ENCODE results near the gene PRAMEF15.
A peak's percentile ranks its signal among the peaks of the same experiment; 100 is the strongest.
"Not testable (repeated sequence)": the region's sequence is repeated elsewhere in the genome, so short reads cannot be mapped to it uniquely, and the experiment has no call there.

The PRAMEF15 gene

DNA sequence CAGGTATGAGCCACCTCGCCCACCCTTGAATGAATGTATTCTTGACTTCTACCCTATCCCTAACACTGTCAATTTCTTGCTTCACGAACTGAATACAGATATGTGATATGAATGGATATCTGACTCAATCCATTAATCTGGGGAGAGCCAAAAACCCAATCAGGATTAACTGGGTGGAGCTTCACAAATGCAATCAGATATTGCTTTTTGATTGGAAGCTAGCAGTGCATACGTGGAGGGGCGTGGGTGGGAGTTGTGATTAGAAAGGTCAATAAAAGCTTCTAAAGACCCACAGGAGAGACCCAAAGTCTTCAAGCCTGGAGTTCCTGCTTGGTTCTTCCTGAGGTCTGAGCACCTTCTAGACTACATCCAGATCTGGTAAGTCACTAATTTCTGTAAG lies at the start of gene PRAMEF15:
Gene PRAMEF15 (plus strand): TSS at position 301 of the 400 bp plus-strand sequence. CDS start 2,827 bp downstream, outside the sequence.
- not testable (repeated sequence) for FAIRE-seq; DNase-seq (ENCODE audit: insufficient read length, low spot score)

DNA sequence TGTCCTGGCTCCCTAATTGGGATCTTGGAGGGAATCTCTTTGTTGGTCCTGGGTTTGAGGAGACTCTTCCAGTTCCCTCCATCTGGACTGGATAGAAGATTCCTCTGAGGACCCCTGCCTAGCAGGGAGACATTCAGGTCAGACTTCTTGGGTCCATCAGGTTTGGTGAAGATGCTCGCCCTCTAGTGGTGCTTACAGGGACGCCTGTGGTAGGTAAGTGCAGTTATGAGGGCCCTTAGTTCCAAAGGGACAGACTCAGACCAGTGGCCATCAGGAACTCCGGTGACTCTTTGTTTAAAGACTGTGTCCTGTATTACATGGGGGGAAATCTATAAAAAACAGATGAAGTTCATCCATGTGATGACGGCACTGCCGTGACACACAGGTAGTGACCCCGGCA lies 38.4 kb upstream of the PRAMEF15 start:
- not testable (repeated sequence) for FAIRE-seq; DNase-seq (ENCODE audit: insufficient read length, low spot score)

DNA sequence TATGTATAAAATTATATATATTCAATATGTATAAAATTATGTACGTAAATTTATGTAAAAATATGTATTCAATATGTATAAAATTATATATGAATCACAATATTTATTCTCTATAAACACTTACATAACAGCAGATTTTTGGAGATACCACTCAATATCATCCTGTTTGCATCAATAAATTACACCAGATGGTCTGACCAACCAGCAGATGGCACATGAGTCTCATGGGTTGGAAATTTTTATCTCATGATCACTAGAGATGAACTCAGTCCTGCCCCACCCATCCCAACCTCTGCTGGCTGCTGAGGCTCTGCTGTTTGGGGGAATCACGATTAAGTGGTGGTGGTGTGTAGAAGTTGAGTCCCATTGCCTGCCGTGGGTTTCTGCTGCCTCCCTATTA lies 35.8 kb upstream of the PRAMEF15 start:
- not testable (repeated sequence) for FAIRE-seq; DNase-seq (ENCODE audit: insufficient read length, low spot score)

- FAIRE-seq; DNase-seq (ENCODE audit: insufficient read length, low spot score): not testable (repeated sequence)
These were observed 30.3 kb upstream of the PRAMEF15 start, which contains the start of gene PRAMEF8 for GRCh38 chr1:13285037-13285436. PRAMEF8 (minus strand) TSS chr1:13285137; CDS start chr1:13284091, 1,046 bp downstream.

DNA sequence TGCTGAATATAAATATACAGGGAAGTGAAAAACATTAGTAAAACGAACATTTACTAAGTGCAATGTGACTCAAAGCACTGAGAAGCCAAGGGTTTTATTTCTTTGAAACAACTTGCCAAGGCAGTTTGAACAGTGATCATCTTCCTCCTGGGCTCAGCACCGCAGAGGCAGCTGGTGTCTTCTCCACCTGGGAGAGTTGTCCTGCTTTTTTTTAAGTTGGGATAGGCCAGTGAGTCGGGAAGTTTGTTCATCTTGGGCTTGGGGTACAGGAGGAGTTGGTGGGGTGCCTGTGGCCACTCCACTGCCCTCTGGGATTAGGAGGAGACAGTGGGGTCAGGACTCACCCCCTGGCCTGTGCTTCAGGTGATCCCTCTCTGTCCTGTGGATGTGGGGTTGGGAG lies 26.4 kb upstream of the PRAMEF15 start:
- DNase-seq (ENCODE audit: insufficient read length, low spot score); FAIRE-seq: not testable (repeated sequence)

DNA sequence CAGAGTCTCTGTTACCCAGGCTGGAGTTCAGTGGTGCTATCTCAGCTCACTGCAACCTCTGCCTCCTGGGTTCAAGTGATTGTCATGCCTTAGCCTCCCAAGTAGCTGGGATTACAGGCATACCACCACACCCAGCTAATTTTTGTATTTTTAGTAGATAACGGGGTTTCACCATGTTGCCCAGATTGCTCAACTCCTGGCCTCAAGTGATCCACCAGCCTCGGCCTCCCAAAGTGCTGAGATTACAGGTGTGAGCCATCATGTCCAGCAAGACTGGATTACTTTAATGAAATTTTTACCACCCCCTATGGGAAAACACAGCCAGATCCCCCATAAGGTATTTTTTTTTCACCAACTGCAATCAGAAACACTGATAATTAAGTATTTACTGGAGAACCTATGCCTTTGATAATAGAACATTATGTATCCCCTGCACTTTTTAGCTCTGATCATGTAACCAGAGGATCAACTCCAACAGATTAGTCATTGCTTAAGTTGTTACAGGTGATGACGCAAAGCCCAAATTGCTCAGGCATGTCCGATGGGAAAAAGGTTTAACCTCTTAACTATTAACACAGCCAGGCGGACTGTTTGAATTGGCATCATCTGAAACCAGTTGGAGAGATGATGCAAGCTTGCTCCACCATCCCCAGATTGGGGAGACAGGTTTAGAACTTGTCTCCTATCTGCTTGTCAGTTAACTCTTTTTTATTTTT lies 18.0 kb upstream of the PRAMEF15 start:
- not testable (repeated sequence) for FAIRE-seq; DNase-seq (ENCODE audit: insufficient read length, low spot score)

DNA sequence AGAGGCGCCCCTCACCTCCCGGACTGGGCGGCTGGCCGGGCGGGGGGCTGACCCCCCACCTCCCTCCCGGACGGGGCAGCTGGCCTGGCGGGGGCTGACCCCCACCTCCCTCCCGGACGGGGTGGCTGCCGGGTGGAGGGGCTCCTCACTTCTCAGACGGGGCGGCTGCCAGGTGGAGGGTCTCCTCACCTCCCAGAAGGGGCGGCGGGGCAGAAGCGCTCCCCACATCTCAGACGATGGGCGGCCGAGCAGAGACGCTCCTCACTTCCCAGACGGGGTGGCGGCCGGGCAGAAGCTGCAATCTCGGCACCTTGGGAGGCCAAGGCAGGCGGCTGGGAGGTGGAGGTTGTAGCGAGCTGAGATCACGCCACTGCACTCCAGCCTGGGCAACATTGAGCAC lies 16.7 kb upstream of the PRAMEF15 start:
- DNase-seq (ENCODE audit: insufficient read length, low spot score); FAIRE-seq: not testable (repeated sequence)

GRCh38 chr1:13302197-13302596 lies 13.2 kb upstream of the PRAMEF15 start:
- FAIRE-seq = not testable (repeated sequence)

GRCh38 chr1:13303239-13303638 lies 12.1 kb upstream of the PRAMEF15 start, which contains the start of gene PRAMEF33:
PRAMEF33 (plus strand) TSS chr1:13303539; CDS start chr1:13305955, 2,416 bp downstream.
- DNase-seq (ENCODE audit: insufficient read length, low spot score) = not testable (repeated sequence)

More at GRCh38 chr1:13302197-13302596, 13.2 kb upstream of the PRAMEF15 start:
- not testable (repeated sequence) for DNase-seq (ENCODE audit: insufficient read length, low spot score)

GRCh38 chr1:13342496-13342895 lies 27.1 kb downstream of the PRAMEF15 start:
- DNase-seq (ENCODE audit: insufficient read length, low spot score); FAIRE-seq: not testable (repeated sequence)

More at GRCh38 chr1:13303239-13303638, 12.1 kb upstream of the PRAMEF15 start, which contains the start of gene PRAMEF33:
- FAIRE-seq = not testable (repeated sequence)

GRCh38 chr1:13347034-13347433 lies 31.7 kb downstream of the PRAMEF15 start, which contains the start of gene PRAMEF14:
PRAMEF14 (minus strand) TSS chr1:13347134; CDS start chr1:13345314, 1,820 bp downstream.
- not testable (repeated sequence) for DNase-seq (ENCODE audit: insufficient read length, low spot score); FAIRE-seq

GRCh38 chr1:13353476-13353875 lies 38.1 kb downstream of the PRAMEF15 start:
- not testable (repeated sequence) for DNase-seq (ENCODE audit: insufficient read length, low spot score); FAIRE-seq

- TF ChIP-seq CTCF (IDR thresholded peaks at IDR 0.05; ENCODE audit: insufficient read depth, missing control alignments) = peak; percentile 3
- not testable (repeated sequence) for DNase-seq (ENCODE audit: insufficient read length, low spot score); FAIRE-seq
These were observed 39.1 kb downstream of the PRAMEF15 start for GRCh38 chr1:13354475-13354874.

- DNase-seq (ENCODE audit: insufficient read length, low spot score); FAIRE-seq: not testable (repeated sequence)
- TF ChIP-seq CTCF (IDR thresholded peaks at IDR 0.05; ENCODE audit: insufficient read depth, missing control alignments) = peak; percentile 68
These were observed 41.4 kb downstream of the PRAMEF15 start for GRCh38 chr1:13356774-13357173.

DNA sequence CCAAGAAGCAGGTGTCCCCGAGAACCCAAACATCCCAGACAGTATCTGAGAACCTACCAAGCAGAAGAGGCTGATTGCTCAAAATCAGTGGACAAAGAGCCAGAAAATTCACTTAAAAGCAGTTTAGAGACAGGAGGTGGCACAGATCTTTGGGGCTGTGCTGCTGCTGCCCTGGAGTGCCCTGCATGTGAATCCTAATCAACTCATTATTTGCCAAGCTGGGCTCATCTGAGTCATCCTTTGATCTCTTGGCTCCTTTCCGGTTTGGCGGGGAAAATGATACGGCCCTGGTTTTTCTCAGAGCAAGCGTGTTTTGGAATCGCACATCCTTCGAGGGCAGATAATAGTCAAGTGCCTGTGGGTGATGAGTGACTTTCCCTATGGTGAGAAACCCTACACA lies 47.0 kb downstream of the PRAMEF15 start:
- DNase-seq (ENCODE audit: insufficient read length, low spot score); FAIRE-seq: not testable (repeated sequence)

DNA sequence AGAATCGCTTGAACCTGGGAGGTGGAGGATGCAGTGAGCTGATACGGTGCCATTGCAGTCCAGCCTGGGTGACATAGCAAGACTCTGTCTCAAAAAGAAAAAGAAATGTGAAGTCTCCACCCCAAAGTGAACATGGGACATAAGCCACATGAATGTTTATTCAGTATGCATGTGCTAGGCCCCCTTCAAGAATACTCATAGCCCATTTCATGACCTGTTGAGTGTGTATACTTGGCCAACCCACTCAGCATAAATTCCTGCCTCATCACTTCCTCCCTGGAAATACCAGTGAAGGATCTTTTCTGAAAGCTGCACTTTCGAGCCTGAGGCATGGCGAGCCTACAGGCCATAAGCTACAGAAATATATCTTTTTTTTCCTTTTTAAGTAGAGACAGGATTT lies 49.5 kb downstream of the PRAMEF15 start:
- not testable (repeated sequence) for DNase-seq (ENCODE audit: insufficient read length, low spot score); FAIRE-seq

DNA sequence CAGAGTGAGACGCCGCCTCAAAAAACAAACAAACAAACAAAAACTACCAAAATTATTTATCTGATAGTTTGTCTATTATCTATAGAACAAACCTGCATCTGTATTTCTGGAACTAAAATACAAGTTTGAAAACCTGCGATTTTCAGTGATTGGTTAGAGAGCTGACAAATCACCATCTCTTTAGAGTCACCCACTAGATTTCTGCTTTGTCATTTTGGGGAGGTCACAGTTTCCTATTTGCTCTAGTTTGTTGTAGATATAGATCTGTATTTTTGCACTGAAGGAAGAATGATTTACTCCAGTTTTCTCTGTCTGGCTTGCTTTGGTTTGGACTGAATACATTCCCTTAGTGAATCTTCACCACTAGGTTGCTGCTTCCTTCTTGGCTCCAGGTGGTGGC lies 51.2 kb downstream of the PRAMEF15 start:
- FAIRE-seq; DNase-seq (ENCODE audit: insufficient read length, low spot score): not testable (repeated sequence)
